HG02759 (cell line): ENCODE measurements around the gene GMFB.

Source experiments
- ATAC-seq: cut with Tn5 transposase; IDR thresholded peaks from one replicate; pipeline ENCODE4 v1.9.1; 2021; ENCODE audit warnings: mild to moderate bottlenecking, moderate library complexity; ENCODE audit not compliant: unreplicated experiment

Gene GMFB

DNA sequence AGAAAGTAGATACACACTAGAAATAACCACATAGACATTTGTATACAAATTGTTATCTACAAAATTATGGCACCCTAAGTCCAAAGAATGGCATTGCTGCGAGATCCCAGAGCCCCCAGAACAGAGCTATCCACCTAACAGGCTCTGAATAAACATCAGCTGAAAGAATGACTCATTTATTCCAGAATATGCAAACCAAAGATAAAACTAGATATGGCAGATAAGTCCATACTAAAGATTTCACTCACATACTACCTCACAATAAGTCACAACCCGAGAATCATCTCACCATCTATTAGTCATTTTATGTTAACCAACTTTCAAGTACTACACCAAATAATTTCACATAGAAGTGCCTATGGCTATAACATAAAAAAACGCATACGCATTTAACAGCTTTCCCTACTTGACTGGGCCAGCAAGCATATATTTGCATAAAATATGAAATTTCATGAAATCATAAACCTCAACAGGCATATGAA is 53.2 kb downstream of the GMFB start:
- peak; percentile 46 for ATAC-seq

- ATAC-seq: no peak
Measured at GRCh38 chr14:54428527-54428926, 60.3 kb downstream of the GMFB start.

DNA sequence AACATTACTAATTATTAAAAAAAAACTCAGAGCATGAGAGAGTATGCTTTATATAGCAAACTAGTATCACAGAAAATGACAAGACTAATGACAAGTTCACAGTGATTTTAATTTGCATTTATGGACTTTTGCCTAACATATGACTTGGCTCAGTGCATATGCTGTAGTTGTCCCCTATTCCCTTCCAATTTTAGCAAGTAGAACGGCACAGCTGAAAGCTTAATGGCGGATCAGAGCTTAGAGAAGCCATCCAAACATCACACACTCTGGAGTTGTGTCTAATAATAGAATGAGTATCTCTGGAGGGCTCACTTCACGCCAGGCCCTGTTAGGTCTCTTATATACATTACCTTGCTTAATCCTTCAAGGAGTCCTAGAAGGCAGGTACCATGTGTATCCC is 60.9 kb downstream of the GMFB start:
- no peak for ATAC-seq

DNA sequence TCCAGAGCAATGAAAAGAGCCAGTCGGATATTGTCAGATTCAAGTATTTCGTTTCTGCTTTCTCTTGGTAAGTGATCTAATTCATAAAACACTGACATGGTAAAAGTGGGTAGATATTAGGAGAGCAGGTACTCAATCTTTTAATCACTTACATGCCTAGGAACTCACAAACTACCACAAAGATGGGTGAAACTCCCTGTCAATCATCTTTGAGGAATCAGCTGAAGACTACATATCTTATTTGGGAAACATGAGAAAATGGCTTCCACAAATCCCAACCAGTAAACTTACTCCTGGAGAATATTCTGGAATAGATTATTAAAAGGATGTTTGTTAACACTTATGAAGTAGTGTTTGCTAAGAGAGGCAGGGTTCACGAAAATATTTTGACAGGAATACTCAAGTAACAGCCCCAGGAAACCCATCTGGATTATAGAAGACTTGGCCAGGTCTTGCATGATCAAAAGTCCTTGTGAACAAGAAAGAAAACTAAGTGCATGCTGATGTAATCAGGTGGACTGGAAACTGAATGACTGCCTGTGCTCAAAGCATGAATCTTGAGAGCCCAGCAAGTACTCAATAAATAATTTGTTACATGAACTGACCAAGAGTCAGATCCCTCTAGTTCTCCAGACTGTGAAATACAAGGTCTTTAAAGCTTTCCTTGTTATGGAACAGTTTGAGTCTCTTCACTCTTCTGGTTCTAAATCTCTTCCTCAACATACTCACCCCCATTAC is 63.1 kb downstream of the GMFB start:
- no peak for ATAC-seq

GRCh38 chr14:54425068-54425467 is 63.7 kb downstream of the GMFB start:
- no peak for ATAC-seq
